Fibroblast of the conjunctiva (primary cell): ENCODE data around the gene CNGB1.
"Not testable (repeated sequence)": the region's sequence is repeated elsewhere in the genome, so short reads cannot be mapped to it uniquely, and the experiment has no call there.

ENCODE experiments used
- DNase-seq: peaks from one replicate; pipeline ENCODE4 v3.0.0-alpha.2; 2010; ENCODE audit warnings: low read depth

The CNGB1 gene

GRCh38 chr16:57903656-57904055 is 67.3 kb downstream of the CNGB1 start:
- no peak for DNase-seq

GRCh38 chr16:57901480-57902069 is 69.4 kb downstream of the CNGB1 start:
- no peak for DNase-seq

GRCh38 chr16:57900796-57901479 is 70.0 kb downstream of the CNGB1 start:
- no peak for DNase-seq

DNA sequence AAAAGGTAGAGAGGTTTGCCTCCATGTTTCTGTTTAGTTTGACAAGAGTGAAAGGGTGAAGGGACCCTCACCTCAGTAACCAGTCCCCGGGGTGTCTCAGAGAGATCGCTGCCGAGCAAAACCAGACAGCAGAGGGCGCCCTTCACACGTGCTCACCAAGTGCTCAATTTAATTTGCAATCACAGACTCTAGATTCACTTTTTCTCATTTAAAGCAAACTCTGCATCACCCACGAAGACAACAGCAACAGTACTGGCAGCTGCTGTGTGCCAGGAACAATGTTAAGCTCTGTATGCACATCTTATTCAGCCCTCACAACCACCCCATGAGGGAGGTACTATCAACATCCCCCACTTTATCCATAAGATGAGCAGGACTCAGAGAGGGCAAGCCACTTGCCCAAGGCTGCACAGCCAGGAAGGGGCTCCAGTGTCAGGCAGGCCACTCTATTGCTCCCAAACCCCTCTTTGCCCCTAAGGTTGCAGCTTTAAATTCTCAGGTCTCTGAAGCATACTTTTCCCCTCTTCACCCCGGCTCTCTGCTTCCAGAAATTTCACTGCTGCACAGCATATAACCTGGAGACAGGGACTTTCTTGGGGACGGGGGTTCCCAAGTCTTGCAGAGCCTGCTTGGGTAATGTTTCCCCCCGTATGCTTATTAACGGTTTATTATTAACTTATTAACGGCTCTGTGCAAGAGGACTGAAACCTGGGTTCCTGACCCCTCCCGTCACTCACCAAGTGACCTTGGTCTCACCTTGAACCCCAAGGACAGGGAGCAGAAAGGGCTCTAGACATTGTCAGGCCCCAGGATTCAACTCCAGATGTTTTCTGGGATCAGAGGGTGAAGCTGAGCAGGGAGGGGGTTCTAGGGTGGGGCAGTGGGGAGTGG is 70.9 kb downstream of the CNGB1 start:
- peak; percentile 46 for DNase-seq

DNA sequence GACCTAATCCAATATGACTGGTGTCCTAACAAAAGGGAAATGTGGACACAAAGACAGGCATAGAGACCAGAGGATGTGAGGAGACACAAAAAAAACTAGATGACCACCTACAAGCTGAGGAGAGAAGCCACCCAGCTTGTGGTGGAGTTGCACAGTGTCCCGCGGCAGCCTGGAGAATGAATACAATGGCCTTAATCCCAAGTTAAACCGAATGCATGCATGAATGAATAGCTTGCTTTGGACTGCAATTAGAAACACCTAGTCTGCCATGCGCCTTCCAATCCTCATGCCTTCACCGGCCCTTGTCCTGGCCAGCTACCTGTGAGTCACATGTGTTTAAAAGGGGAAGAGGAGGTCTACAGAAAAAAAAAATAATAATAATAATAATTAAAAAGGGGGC is 72.0 kb downstream of the CNGB1 start:
- no peak for DNase-seq

DNA sequence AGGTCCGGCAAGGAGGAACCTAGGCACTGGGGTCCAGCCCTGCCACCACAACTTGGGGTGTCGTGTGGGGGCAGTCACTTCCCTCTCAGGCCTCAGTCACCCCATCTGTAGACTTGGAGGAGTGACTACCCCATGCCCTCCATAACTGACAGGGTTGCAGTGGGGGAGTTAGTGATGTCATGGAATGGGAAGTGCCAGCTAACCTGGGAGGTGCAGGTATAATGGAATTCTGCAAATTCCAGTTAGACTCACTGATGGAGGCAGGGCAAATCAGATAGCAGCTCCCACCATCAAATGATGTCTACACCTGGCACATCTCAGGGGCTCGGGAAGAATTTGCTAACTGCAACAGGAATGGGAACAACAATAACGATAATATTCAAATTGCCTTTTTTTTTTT is 72.9 kb downstream of the CNGB1 start:
- no peak for DNase-seq

DNA sequence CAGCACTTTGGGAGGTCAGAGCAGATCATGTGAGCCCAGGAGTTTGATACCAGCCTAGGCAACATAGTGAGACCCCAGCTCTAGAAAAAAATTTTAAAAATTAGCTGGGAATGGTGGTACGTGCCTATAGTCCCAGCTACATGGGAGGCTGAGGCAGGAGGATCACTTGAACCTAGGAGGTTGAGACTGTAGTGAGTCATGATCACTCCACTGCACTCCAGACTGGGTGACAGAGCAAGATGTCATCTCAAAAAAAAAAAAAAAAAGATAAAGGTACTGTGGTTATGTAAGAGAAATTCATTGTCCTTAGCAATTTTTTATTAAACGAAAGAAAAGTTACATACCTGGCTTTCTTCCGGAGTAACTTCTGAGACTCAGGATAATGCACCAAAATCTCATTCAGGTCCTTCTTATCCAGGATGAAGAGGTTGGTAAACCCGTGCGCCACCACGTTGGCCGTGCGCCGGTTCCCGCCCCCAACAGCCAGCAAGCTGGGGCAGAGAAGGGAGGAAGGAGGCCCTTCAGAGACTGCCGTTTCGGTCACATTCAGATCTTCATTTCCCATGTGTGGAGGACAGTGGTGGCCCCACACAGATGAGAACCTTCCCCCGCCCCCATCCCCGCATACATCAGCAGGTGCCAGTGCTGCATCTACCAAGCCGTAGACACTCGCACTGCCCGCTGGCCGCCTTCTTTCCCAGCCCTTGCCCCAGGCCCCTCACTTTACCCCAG is 73.7 kb downstream of the CNGB1 start:
- DNase-seq = no peak

- not testable (repeated sequence) for DNase-seq
These were observed 75.8 kb downstream of the CNGB1 start for GRCh38 chr16:57895081-57895547.

DNA sequence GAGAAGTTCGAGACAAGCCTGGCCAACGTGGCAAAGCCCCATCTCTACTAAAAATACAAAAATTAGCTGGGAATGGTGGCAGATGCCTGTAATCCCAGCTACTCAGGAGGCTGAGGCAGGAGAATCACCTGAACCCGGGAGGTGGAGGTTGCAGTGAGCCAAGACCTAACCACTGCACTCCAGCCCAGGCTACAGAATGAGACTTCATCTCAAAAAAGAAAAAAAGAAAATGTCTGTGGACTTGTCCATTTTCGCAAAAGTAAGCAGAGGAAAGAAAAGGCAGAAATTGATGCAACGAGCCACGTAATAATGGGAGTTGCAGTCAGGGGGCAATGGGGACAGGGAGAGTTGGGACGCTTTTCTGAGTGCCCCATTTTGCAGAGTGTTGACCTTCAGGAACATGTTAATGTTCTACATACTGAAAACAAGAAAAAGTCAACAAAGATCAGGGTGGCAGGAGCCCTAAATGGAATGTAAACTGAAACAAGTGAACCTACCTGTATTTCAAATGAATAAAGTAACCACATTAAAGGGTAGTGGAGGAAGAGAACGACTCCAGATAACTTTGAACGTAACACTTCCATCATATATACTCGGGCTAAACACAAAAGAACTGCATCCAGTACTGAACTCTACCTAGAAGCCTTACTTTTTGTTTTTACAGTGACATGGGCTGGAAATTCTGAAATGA is 76.4 kb downstream of the CNGB1 start:
- no peak for DNase-seq

- peak; percentile 27 for DNase-seq
These were observed 77.2 kb downstream of the CNGB1 start for GRCh38 chr16:57893559-57894389.

GRCh38 chr16:57893217-57893558 is 77.7 kb downstream of the CNGB1 start:
- DNase-seq = no peak

GRCh38 chr16:57892447-57893096 is 78.4 kb downstream of the CNGB1 start:
- no peak for DNase-seq

DNA sequence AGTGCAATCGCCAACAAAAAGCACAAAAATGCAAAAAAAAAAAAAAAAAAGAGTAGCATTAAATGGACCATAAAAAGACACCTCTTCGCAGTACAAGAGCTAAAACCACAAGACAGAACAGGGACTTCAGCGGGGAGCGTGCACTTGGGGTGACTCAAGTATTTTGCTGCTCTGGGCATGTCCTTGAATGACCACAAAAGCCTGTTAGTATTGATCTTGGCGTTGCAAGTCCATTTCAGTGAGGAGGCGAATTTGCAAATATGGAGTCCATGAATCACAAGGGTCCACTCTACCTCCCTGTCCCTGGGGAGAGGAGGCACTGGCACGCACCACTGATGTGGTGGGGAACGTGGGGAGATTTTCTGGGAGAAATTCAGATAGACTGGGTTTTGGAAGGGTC is 78.9 kb downstream of the CNGB1 start:
- DNase-seq = peak; percentile 18

- no peak for DNase-seq
These were observed 80.2 kb downstream of the CNGB1 start for GRCh38 chr16:57890752-57891111.

DNA sequence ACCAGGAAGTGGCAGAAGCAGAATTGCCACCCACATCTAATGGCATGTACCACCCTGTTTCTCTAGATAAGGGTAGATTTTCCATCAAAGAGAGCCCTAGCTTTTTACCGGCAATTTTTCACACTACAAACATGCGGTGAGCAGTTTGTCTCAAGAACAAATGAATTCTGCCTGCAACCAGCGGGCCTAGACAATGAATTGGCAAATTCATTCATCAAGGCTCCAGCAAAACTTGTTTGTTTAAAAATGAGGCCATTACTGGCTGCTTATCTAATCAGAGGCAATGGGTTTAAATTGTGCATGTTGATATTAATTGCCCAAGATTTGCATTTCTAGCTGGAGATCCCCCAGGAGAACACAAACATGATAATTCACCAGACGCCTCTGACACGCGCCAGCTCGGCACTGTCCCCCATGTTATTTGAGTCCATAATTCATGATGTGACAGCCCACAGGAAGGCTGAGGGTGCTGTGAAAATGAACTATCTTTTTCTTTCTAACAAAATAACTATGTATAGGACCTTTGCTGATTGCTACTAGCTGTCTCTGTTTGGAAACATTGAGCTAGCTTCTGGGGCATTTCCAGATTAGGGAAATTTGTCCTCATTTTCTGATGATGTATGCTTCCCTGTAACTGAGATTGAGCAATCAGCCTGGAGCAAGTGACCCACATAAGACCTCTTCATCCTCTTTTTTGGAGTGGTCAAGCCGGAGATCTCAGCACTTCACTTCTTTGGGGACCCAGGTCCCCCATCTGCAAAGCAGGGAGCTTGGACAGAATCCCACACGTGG is 80.8 kb downstream of the CNGB1 start:
- DNase-seq = no peak

GRCh38 chr16:57889522-57889921 is 81.4 kb downstream of the CNGB1 start:
- no peak for DNase-seq

- DNase-seq = no peak
These were observed 81.8 kb downstream of the CNGB1 start for GRCh38 chr16:57889111-57889510.

- no peak for DNase-seq
These were observed 82.8 kb downstream of the CNGB1 start for GRCh38 chr16:57888128-57888527.

DNA sequence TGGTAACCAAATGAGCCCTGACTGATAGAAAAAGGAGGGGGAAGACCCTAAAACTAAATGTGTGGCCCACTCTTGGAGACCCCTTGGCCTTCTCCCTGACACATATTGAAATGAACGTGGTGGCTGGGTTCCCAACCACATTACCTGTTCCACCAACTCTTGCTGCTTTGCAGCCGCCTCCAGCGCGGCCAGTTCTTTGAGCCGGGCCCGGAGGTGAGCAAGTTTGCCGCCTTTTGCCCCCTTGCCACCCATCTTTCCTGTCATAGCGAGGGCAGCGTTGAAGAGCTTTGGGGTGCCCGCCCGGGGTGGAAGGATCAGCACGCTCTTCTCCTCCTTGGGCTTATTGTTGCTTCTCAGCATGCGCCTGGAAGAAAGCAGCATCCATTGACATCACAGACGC is 83.2 kb downstream of the CNGB1 start:
- no peak for DNase-seq

GRCh38 chr16:57886427-57886826 is 84.5 kb downstream of the CNGB1 start:
- DNase-seq = no peak
